Breast epithelium (tissue), 3 donors: ENCODE measurements around the gene TEPSIN.
A peak's percentile ranks its signal among the peaks of the same experiment; 100 is the strongest.

Experiments used
- CTCF ChIP-seq, 3 donors: fragments of 450-650 bp; IDR thresholded peaks; one replicate each; pipeline ENCODE4 v1.5.1; 2016 to 2017; ENCODE audit warnings: antibody characterized with exemption in 3 of 3, mild to moderate bottlenecking in 3 of 3, moderate library complexity in 3 of 3
- POLR2A ChIP-seq: fragments of 450-650 bp; IDR thresholded peaks from one replicate; pipeline ENCODE4 v1.6.1; 2016; ENCODE audit warnings: antibody characterized with exemption, mild to moderate bottlenecking, moderate library complexity
- POLR2AphosphoS5 ChIP-seq, 3 donors: sonication (generic); formaldehyde crosslinking; IDR thresholded peaks; one replicate each; pipeline ENCODE4 v1.6.1; 2017; ENCODE audit warnings: antibody characterized with exemption in 3 of 3

- TF ChIP-seq CTCF (IDR thresholded peaks at IDR 0.05) (peak in 2 of 3 donors; percentile 51 to 52), POLR2A (no peak), POLR2AphosphoS5 (IDR thresholded peaks at IDR 0.05) (no peak)
These were observed 16.3 kb upstream of the TEPSIN start for GRCh38 chr17:81254955-81255717.
